AG04450 (cell line): Measurements from ENCODE around the gene SCGB1C1. TPM values are rescaled to one million over a fixed set of nuclear protein-coding genes. Genes with fewer than 3 reads are reported as not detected.

Source experiments
- CTCF ChIA-PET: fragments of 300-600, 350-600 bp; formaldehyde crosslinking; extraction: SDS; loops from one replicate; lab custom pipeline; 2022; ENCODE audit warnings: antibody characterized with exemption, inconsistent platforms; lab: Charles Lee
- POLR2A ChIA-PET: fragments of 350-600 bp; formaldehyde crosslinking; extraction: SDS; loops from one replicate; lab custom pipeline; 2021; ENCODE audit warnings: antibody characterized with exemption, inconsistent platforms; lab: Yijun Ruan, JAX
- DNase-seq: peaks from one replicate; pipeline ENCODE4 v3.0.0-alpha.2; 2011; ENCODE audit warnings: low read depth, low spot score
- H3K27ac ChIP-seq: one replicate; pipeline ENCODE4 v1.5.1; 2012; ENCODE audit warnings: low read depth, low read length, control low read depth
- H3K27me3 ChIP-seq: one replicate; pipeline ENCODE4 v1.6.0; 2012; ENCODE audit warnings: low read length; ENCODE audit not compliant: control insufficient read depth, insufficient read depth
- H3K4me3 ChIP-seq: 2 replicates; pipeline ENCODE4 v1.5.1; 2011; ENCODE audit warnings: mild to moderate bottlenecking, low read depth, low read length, control low read depth
- H3K9me3 ChIP-seq: 2 replicates; pipeline ENCODE4 v1.5.1; 2012; ENCODE audit warnings: low read length; ENCODE audit not compliant: control insufficient read depth, insufficient read depth
- polyA plus RNA-seq: library from polyadenylated mRNA; depleted of rRNA; stranded (reverse); fragments of >200 nt; gene quantifications from 2 replicates; pipeline ENCODE4 v1.2.3, GENCODE V29; 2011
- TF ChIP-seq, protein P1 (sequence below): IDR thresholded peaks from 2 replicates; pipeline ENCODE4 v1.5.1; 2011; ENCODE audit warnings: low read depth, low read length, control low read depth, inconsistent platforms

Gene SCGB1C1
- polyA plus RNA-seq, 1 experiment = not detected

DNA sequence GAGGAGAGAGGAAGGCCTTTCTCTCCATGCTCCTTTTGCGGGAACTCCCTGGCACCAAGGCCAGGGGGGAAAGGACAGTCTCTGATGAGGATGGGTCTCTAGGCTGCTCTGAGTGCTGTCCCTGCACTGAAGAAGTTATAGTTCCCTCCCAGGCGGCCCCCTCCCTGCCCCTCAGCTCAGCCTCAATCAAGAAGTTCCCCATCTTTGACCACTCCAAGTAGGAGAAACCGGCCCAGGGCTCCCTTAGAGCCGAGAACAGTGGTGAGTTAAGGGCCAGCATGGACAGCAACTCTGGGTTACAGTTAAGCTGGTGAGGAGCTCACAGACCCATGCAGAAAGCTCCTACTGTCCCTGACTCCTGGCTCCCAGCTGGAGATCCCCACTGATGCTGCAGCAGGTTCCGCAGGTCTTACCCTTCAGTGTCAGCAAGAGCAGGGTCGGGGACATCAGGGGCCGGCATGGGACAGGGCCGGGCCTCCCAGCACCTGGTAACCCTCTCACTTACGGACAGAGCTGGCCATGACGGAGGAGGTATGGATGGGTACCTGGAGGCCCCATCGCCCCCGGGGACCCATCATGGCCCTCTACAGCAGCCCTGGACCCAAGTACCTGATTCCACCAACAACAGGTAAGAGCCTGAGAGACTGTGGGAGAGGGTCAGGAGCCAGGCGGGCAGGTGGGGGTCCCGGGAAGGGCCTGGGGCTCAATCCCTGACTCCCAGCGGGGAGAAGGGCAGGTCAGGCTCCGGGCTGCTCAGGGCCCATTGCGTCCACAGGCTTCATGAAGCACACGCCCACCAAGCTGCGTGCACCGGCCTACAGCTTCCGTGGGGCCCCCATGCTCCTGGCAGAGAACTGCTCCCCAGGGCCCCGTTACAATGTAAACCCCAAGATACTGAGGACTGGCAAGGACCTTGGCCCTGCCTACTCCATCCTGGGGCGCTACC is 4.2 kb downstream of the SCGB1C1 start:
- ChIA-PET POLR2A (no interaction called here), CTCF (no interaction called here)
- H3K4me3 ChIP-seq = no peak overlapping the region
- DNase-seq = no peak
- no peak overlapping the region for H3K27ac ChIP-seq
- TF ChIP-seq, protein P1, sequence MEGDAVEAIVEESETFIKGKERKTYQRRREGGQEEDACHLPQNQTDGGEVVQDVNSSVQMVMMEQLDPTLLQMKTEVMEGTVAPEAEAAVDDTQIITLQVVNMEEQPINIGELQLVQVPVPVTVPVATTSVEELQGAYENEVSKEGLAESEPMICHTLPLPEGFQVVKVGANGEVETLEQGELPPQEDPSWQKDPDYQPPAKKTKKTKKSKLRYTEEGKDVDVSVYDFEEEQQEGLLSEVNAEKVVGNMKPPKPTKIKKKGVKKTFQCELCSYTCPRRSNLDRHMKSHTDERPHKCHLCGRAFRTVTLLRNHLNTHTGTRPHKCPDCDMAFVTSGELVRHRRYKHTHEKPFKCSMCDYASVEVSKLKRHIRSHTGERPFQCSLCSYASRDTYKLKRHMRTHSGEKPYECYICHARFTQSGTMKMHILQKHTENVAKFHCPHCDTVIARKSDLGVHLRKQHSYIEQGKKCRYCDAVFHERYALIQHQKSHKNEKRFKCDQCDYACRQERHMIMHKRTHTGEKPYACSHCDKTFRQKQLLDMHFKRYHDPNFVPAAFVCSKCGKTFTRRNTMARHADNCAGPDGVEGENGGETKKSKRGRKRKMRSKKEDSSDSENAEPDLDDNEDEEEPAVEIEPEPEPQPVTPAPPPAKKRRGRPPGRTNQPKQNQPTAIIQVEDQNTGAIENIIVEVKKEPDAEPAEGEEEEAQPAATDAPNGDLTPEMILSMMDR = no peak
- H3K9me3 ChIP-seq = no peaks in the 10 kb centered on the region; the same call in 1 of the 2 replicates
- no peaks in the 10 kb centered on the region for H3K27me3 ChIP-seq

DNA sequence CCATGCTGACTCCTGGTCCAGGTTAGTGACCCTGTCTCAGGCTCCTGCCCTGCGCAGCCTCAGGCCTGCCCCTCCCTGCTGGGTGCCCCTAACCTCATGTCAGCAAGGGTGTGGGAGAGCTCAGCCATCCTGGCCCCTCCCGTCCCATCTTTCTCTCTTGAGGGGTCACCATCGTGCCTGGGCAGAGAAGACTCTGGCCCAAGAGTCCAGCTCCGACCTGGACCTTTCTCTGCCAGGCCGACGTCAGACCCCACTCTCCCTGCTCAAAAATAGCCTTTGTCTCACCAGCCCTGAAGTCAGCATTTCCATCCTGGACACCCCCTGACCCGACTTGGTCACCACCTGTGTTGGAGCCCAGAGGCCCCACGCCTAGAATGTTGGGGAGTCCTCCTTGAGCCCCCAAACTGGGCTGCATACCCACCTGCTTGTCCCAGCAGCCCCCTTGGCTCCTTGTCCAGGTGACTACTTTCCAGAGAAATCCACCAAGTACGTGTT is 4.9 kb downstream of the SCGB1C1 start:
- TF ChIP-seq, protein P1 = no peak
- Histone ChIP-seq H3K4me3 (no peak overlapping the region), H3K9me3 (no peaks in the 10 kb centered on the region; the same call in 1 of the 2 replicates), H3K27ac (no peak overlapping the region), H3K27me3 (no peaks in the 10 kb centered on the region)
- CTCF ChIA-PET = no interaction called here
- POLR2A ChIA-PET = no interaction called here
- no peak for DNase-seq

DNA sequence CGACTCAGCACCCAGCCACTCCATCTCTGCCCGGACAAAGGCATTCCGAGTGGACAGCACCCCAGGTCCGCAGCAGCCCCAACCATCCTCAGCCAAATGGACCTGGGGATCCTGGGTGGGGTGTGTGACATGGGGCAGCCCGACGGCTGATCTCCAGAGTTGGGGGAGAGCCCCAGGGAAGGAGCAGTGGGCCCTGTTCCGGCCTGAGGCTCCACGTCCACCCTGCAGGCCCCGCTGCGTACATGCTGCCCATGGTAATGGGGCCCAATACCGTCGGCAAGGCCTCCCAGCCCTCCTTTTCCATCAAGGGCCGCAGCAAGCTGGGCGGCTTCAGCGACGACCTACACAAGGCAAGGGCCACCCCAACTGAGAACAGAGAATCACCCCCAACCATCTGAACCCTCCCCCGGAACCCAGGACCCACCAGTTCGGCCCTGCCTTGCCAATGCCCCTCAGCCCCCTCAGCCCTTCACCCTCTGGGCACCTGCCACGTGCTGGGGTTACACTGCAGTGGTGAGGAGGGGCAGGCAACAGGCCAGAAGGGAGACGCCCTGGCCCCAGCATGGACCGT is 5.4 kb downstream of the SCGB1C1 start:
- no peak for DNase-seq
- no peaks in the 10 kb centered on the region for H3K27me3 ChIP-seq
- CTCF ChIA-PET = no interaction called here

DNA sequence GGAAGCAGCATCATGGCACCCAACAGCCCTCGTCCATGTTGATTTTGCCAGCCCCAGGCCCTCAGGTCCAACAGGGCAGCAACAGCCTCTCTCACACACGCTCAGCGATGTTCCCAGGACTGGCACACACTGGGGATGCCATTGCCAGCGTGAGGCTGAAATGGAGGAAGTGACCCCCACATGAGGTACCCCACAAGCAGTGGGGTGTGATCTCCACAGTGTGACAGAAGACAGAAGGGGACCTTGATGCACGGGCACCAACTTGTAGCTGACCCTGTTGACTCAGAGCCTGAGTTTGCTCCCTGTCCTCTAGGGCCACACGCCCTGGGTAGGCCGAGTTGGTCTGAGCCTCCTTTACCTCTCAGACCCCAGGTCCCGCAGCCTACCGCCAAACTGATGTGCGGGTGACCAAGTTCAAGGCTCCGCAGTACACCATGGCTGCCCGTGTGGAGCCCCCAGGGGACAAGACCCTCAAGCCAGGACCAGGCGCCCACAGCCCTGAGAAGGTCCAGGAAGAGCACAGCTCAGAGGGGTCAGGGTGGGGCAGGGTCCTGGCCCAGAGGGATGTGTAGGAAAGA is 6.2 kb downstream of the SCGB1C1 start:
- TF ChIP-seq, protein P1 = no peak
- H3K27ac ChIP-seq = no peak overlapping the region
- no peaks in the 10 kb centered on the region for H3K27me3 ChIP-seq
- ChIA-PET CTCF (no interaction called here), POLR2A (no interaction called here)
- no peaks in the 10 kb centered on the region; the same call in 1 of the 2 replicates for H3K9me3 ChIP-seq
- H3K4me3 ChIP-seq = no peak overlapping the region
- no peak for DNase-seq

More for the DNA sequence above, 5.4 kb downstream of the SCGB1C1 start:
- no peak overlapping the region for H3K4me3 ChIP-seq
- POLR2A ChIA-PET = no interaction called here
- no peaks in the 10 kb centered on the region; the same call in 1 of the 2 replicates for H3K9me3 ChIP-seq
- H3K27ac ChIP-seq = no peak overlapping the region
- TF ChIP-seq, protein P1 = no peak
